NCI-H146 treated with DMSO at 0.1 percent for 48 hours (cell line): ENCODE measurements around the gene CRB1.
A peak's percentile ranks its signal among the peaks of the same experiment; 100 is the strongest.

Experiments used
- DNase-seq: peaks from one replicate; lab custom pipeline; 2025; ENCODE audit not compliant: unreplicated experiment; lab: John Stamatoyannopoulos, UW

The CRB1 gene

DNA sequence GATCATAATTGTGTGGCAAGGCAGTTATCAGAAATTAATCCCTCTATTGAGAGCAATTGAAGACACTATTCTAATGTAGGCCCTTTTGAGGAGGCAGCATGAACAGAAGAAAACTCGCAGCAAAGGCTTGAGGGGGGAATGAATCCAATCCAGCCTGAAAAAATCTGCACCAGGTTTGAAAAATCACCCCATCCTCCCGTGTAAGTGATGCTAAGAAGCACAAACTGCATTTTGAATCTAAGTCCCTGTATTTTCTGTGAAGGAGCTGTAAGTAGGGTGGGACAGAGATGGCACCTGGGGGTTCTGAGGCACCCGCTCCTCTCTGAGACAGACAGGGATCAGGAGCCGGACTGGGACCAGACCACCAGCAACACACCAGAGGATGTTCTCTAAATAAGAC, at the start of gene CRB1:
Gene CRB1 (plus strand): TSS at position 241 of the 400 bp plus-strand sequence. CDS start 161 bp downstream, outside the sequence.
- DNase-seq = no peak

DNA sequence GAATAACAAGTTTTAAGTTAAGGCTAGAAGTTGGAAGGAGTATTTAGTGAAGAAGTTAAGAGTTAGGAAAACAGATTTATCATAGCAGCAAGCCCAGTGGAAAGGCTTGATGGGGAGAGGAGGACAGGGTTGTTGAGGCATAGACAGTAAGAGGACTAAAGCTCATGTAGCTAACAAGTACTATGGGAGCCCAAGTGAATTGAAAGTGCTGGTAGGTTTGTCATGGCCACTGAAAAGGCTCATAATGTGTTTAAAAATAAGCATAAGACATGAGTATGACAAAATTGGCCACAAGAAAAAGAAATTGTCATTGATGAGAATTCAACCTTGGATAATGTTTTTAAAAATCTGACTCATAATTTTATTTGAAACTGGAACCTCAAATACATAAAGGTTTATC, 49.2 kb upstream of the CRB1 start:
- no peak for DNase-seq

DNA sequence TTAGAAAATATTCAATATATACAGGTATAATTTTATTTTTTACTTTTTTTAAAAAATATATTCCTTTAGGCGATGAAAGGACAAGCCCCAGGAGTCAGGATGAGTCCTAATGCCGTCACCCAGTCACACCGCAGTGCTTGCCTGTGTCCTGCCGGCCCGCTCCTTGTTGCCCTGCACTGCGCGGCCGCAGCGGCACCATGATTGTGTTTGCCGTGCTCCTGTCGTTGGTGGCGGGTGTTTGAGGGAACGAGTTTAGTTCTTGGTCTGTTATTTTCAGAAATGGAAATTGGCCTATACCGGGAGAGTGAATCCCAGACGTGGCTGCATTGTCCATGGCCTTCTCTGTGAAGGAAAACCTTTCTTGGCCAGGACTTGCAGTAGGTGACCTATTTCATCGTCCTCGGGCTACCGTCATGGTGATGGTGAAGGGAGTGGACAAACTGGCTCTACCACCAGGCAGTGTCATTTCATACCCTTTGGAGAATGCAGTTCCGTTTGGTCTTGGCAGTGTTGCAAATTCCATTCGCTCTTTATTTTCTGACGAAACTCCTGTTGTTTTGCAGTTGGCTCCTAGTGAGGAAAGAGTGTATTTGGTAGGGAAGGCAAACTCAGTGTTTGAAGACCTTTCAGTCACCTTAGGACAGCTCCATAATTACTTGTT, 45.9 kb upstream of the CRB1 start:
- DNase-seq = no peak

DNA sequence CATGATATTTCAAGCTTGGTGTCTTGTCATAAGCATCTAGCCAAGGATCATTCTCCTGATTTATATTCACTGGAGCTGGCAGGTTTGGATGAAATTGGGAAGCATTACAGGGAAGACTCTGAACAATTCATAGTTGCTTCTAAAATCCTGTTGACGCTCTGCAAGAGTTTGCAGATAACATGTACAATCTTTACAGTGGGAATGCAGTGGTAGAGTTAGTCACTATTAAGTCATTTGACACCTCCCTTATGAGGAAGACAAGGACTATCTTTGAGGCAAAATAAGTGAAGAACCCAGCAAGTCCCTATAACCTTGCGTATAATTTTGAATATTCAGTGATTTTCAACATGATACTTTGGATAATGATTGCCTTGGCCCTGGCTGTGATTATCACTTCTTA, 45.3 kb upstream of the CRB1 start:
- DNase-seq = no peak

DNA sequence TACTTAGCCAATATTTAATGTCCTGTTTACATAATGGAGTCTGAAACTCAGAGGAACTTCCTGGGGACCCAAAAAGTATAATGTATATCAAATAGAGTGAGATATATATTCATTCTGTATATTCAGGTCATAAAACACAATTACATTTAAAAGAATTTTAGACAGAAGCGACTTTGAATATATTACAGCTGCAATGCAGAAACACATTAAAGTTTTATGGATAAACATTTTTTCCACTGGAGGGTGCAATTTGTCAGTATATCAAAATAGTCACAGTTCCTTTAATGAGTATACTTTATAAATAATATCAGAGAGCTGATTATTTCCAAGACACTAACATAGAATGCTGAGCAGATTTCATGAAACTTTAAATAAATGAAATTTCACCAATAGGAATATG, 43.9 kb upstream of the CRB1 start:
- no peak for DNase-seq

DNA sequence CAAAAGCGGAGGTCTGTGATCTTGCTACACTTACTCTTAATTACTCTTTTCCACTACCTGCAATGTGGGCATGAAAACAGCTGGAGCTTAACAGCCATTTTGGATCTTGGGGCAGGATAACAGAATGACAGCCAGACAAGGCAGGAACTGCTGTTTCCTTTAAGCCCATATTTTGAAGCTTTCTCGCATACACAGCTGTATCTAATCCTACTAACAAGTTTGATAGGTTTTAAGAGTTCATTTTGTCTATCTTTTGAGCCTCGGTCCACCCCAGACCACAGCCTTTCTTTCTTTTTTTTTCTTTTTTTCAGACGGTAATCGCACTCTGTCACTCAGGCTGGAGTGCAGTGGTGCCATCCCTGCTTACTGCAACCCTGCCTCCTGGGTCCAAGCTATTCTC, 42.4 kb upstream of the CRB1 start:
- no peak for DNase-seq

DNA sequence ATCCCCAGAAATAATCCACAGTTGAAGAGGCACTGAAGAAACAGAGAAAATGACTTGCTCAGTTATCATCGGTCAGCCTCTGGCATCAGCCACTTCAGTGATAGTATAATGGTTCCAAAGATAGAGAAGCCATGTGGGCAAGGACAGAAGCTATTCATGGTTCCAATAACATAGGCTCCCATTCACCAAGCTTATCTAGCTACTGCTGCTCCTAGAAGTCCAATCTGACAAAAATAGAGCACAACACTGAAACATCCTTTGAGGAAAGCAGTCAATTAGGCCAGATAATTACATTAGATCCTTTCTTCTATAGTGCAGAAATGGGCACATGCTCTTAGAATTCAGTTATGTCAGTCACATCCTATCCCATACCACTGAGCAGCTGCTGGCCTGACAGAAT, 33.5 kb upstream of the CRB1 start:
- no peak for DNase-seq

DNA sequence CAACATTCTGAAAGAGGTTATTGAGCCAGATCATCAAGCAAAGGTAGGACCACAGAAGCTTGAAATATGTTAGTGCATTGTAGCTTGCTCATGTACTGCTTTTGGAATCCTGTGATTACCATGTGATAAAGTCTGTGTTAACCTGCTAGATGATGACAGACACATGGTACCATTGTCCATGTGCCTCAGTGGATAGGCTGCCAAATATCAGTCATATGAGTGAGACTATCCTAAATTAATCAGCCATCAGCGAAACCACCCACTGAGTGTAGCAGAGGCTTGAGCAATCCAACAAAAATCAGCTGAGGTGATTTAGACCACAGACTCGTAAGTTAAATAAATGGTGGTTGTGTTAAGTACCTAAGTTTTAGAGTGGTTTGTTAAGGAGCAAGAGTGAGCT, 32.7 kb upstream of the CRB1 start:
- no peak for DNase-seq

DNA sequence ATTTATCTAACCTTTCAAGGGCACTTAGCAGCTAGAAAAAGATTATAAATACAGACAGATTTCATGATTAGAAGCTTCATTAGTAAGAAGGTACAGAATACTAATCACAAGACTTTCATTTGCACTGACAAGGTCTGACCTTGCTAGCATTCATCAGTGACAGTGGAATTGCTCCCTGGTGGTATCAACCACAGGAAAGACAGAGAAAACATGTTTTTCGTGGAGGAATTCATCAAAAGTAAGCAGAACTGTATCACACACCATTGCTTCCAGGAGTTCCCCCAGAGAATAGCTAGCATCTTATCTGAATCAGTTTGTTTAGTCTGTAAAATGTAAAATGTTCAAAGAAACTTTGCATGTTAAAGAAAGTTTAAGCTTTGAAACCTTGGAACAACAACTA, 20.6 kb upstream of the CRB1 start:
- no peak for DNase-seq

DNA sequence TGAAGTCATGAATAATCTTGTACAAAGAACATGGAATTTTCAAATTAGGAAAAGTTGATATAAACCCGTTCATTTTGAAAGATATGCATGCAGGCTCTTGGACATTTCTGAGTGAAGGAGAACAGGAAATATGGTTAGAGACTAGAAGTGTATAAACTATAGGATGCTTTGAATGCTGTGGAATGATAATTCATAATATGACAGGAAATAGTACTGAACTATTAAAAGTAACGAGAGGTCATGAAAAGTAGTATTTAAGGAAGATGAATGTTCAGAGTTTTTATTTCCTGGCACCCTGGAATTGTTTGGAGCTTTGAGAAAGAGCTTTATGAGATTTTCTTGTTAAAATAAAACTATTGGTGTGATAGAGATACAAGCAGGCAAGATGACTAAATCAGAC, 18.7 kb upstream of the CRB1 start:
- DNase-seq = no peak

DNA sequence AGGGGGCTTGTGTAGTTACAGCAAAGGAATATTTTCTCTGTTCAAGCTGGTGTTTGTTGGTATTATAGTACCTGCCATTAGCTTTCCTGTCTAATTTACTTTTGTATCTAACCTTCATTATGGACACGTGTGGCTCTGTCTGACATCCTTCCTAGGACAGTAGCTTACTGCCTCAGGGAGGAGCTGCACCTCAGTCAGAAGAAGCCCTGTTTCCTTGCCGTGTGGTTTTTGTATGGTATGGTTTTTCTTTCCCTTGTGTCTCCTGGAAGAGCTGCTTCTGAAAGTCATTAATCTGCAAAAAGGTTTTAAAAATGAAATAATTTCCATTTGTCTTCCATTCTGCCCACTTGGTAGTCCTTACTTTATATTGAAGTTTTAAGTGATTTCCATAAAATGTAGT, 17.4 kb upstream of the CRB1 start:
- no peak for DNase-seq

DNA sequence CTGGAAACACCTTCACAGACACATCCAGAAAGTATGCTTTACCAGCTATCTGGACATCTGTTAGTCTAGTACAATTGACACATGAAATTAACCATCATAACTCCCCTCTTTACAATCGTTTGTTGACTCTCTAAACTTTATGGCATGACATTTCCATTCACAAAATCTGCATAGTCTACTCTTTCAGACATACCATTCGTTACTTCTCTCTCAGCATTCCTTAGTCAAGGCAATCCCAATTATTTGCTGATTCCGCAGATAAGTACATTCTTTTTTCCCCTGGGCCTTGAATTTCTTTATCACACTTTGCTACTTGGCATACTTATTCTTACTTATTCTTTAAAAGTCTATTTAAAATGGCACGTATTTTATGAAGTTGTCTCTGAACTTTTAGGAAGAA, 15.1 kb upstream of the CRB1 start:
- no peak for DNase-seq

DNA sequence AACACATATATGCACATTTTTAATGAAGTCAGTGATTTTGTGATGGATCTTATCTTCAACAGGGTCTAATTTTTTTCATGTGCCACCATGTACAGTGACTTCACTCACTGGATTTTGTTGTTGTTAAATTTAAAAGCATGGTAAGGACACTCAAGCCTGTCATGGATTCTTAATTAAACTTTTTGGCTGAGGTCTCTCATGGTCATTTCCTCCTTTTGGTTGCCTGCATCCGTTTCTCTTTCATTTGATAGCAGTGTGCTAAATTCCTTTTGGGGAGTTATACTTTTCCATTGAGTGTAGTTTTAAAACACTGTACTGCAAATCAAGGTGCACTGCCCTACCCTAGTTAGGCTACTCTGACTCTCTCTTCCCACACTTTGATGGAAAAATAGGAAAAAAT, 13.2 kb upstream of the CRB1 start:
- no peak for DNase-seq

DNA sequence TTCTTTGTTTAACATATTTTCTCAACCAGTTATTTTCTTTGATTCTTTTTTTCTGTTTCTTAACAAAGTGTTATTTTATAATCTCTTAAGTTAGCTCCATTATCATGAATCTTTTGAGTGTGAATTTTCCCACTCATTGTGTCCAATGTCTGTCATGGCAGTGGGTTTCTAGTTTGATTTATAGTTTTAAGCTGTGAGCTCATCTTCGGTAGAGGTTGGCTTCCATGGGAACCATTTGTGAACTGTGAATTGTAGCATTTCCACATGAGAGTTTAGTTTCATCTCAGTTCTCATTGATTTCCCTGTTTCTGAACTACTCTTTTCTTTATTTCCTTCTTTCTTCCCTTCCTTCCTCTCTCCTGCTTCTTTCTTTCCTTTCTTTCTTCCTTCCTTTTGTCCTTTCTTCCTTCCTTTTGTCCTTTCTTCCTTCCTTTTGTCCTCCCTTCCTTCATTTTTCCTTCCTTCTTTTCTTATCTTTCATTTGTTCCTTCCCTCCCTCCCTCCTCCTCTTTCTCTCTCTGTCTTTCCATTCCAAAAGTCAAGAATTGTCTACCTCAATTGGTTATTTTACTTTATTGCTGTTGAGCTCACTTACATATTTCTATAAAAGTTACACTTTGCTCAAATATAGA, 3.0 kb upstream of the CRB1 start:
- DNase-seq = no peak

DNA sequence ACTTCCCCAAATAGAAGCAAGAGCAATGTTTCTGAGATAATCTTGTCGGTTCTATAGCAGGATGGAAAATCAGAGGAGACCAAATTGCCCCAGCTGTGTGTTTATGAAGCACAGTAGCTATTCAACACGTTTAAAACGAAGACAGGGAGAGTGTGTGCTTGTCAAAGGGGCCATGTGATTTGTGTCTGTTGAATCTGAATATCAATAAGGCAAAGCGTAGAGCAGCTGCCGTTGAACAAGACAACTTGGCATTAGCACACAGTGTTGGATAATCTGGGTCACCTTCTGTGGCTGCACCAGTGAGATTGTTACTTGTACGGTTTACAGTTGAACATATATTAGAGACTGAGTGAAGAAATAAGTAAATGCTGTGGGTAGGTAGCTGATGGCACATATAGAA, 1.0 kb downstream of the CRB1 start:
- peak; percentile 12 for DNase-seq

DNA sequence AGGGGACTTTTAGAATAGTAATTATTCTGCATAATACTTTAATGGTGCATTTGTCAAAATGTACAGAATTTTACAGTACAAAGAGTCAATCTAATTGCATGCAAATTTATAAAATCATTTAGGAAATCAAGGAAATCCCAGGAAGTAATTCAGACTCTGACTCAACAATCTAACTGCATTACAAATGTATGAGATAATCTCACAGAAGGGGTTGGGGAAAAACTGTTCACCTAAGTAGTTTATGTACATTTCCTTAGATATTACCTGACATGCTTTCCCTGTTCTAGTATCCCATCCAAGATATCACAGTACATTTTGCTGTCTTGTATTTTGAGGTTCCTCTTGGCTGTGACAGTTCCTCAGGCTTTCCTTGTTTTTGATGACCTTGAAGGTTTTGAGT, 4.7 kb downstream of the CRB1 start:
- DNase-seq = no peak

DNA sequence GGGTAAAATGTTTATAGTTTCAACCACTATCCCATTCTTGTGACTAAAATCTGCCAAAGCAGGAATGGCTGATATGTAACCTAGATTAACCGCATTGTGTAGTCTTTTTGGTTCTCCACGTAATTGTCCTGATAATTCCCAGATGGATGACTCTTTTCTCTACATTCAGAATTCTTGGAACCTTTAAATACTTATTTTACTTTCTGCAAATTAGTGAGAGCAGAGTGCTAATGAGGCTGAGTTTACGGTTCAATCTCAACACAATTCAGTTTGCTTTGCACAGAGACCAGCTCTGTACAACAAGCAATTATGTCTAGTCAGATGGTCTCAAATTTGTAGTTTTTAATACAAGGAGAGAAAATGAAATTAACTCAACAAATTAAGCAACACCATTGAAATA, 9.1 kb downstream of the CRB1 start:
- DNase-seq = no peak

DNA sequence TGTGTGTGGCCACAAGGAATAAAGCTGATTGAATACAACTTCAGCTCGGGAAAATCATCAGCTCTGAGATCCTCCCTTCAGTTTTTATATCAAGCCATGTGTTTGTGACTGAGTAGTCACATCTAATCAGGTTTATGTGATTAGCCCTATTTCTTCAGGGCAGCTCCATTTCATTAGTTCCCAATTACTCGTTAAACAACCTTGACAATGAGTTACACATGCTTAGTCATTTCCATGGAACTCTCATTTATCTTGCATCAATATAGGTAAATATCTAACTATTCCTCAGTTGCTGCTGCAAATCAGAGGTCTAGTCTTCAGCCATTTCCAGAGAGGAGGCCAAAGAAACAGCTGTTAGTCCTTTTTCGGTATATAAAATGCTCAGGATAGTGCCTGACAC, 16.3 kb downstream of the CRB1 start:
- no peak for DNase-seq

DNA sequence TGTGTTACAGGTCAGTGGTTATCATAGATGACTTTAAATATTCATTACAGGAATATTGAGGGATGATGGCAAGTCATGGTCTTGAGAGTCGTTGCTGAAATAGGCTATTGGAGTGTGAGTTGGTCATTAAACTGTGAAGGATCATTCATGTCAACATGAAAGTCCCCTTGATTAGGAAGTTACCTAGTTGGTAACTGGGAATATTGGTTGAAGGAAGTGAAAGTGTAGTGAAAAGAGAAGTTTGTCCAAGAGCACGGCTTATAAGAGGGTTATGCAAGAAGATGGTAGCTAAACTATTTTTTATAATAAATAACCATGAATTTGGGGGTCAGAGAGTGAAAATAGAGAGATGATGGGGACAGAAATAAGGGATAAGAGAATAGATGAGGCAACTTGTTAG, 16.9 kb downstream of the CRB1 start:
- no peak for DNase-seq

DNA sequence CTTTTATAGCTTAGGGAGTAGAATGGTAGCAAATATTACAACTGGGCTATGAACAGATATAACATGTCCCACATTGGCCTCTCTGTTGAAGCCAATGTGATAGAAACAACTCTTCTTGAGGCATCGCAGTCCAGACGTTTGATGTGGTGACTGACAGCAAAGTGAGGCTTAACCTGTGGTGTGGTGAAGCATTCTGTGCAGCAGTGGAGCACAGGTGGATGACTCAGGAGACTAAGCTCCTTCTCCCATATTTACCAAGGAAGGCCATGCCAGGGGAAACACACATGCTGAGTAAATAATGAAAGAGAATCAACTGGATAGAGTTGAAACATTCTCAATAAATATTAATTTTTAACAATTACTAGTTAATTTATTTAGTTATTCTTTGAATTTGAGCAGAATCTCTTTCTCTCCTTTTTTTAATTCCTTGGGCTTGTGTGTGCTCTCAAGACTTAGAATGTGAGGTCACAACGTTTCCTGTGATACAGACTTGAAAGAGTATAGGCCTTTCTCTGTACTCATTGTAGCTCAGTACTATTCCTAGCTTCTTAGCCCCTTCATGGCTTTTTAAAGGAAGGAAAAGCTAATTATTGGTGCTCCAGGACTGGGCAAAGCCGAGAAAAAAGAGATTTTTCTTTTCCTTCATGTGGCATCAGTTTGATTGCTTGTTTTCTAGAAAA, 17.6 kb downstream of the CRB1 start:
- no peak for DNase-seq

DNA sequence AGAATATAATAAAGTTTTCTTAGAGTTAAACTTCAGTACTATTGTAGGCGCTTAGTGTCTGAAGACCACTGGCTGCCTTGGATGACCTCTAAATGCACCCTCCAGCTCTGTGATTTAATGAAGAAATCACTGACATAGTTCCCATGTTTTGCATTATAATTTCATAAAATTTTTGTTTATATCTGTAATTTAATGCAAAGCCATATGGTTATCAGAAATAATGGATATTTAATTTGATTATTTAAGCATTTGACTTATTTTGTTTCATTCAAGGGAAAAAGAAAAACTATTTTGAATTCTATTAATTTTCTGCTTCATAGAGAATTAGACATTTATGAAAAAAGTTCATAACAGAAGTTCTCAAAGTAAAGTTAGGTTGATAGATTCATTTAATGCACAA, 18.6 kb downstream of the CRB1 start:
- DNase-seq = no peak

DNA sequence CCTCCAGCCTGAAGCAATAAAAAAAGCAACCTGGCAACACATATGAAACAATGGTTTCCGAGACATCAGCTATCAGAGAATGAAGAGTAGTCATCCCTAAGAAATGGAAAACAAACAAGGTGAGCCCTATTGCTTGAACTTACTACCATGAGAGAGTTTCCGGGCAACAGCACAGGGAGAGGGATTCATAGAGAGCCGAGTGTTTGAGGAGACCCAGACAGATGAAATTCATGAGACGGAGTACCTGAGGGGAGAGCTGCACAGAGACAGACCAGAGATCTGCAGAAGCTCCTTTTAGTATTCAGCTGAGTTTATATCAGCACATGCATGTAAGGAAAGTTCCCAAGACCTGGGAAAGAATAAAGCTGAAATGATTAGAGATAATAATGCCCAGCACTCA, 19.8 kb downstream of the CRB1 start:
- DNase-seq = no peak

DNA sequence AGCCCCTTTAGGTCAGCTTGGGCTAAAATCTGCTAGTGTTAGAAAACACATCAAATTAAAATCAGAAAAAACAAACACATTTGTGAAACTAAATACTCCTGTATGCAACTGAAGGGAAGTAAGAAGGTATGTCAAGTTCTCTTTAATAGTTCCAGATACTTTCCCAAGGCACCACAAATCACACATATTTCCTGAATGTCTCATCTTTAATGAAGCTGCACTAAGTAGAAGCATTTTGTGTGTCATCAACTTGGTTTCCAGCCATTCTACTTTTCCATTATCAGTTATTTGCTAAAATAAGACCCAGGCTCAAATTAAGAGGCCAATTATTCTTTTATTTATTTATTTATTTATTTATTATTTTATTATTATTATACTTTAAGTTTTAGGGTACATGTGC, 34.7 kb downstream of the CRB1 start:
- no peak for DNase-seq
